Liver (tissue), 3 donors: ENCODE results near the gene TTC21B.

ENCODE experiments used
- ATF3 ChIP-seq: IDR thresholded peaks from 2 replicates; pipeline ENCODE4 v1.6.1; 2016; ENCODE audit warnings: antibody characterized with exemption
- CTCF ChIP-seq: fragments of 150-350 bp; IDR thresholded peaks from 2 replicates; pipeline ENCODE4 v1.5.1; 2017; ENCODE audit warnings: improper control_type of control experiment, low read depth, low read length; ENCODE audit not compliant: missing input control
- GABPA ChIP-seq, 2 donors: IDR thresholded peaks in 1 of 2; conservative IDR thresholded peaks in 1 of 2; 2 replicates each; pipeline ENCODE4 v1.6.1; 2016; ENCODE audit warnings: antibody characterized with exemption in 2 of 2, mild to moderate bottlenecking in 1 of 2, moderate library complexity in 1 of 2
- MAX ChIP-seq: IDR thresholded peaks from 2 replicates; pipeline ENCODE4 v1.6.1; 2016; ENCODE audit warnings: antibody characterized with exemption
- RAD21 ChIP-seq, 2 donors: IDR thresholded peaks; 2 replicates each; pipeline ENCODE4 v1.6.1; 2016; ENCODE audit warnings: antibody characterized with exemption in 2 of 2, mild to moderate bottlenecking in 2 of 2
- REST ChIP-seq: IDR thresholded peaks from 2 replicates; pipeline ENCODE4 v1.6.1; 2016; ENCODE audit warnings: antibody characterized with exemption, mild to moderate bottlenecking
- TAF1 ChIP-seq: conservative IDR thresholded peaks from 2 replicates; pipeline ENCODE4 v1.6.1; 2016; ENCODE audit warnings: antibody characterized with exemption, mild to moderate bottlenecking
- YY1 ChIP-seq: IDR thresholded peaks from 2 replicates; pipeline ENCODE4 v1.6.1; 2016; ENCODE audit warnings: antibody characterized with exemption, mild to moderate bottlenecking
- donor health status: healthy.
- donor health status: healthy.

- no peak for TF ChIP-seq REST
- TF ChIP-seq RAD21 (IDR thresholded peaks at IDR 0.05): no peak
- TF ChIP-seq CTCF: no peak
- no peak for TF ChIP-seq YY1
- TF ChIP-seq ATF3: no peak
- no peak for TF ChIP-seq GABPA (IDR thresholded peaks at IDR 0.05 in 1 of 2, conservative IDR thresholded peaks at IDR 0.05 in 1 of 2)
- no peak for TF ChIP-seq MAX
- no peak for TF ChIP-seq TAF1
These were observed 113.1 kb downstream of the TTC21B start for GRCh38 chr2:165840333-165840958.
